HAP-1 (cell line): ENCODE data around the gene PTPRE.

Source experiments
- DNase-seq, 2 experiments: peaks; one replicate each; pipeline ENCODE4 v3.0.0-alpha.2; 2016 to 2020; ENCODE audit warnings: low spot score in 2 of 2
- H3K27me3 ChIP-seq: fragments of 250-450 bp; sonication (Bioruptor Pico); 2 replicates; pipeline ENCODE4 v1.5.1; 2020; ENCODE audit warnings: low read depth, mild to moderate bottlenecking, moderate library complexity
- H3K36me3 ChIP-seq: fragments of 250-450 bp; sonication (Bioruptor Pico); replicated peaks from 2 replicates; pipeline ENCODE4 v1.5.1; 2020; ENCODE audit warnings: mild to moderate bottlenecking
- H3K4me1 ChIP-seq: fragments of 250-450 bp; sonication (Bioruptor Pico); 2 replicates; pipeline ENCODE4 v1.5.1; 2020; ENCODE audit warnings: mild to moderate bottlenecking
- H3K4me3 ChIP-seq: fragments of 250-450 bp; sonication (Bioruptor Pico); 2 replicates; pipeline ENCODE4 v1.5.1; 2020; ENCODE audit warnings: mild to moderate bottlenecking, moderate library complexity
- H3K9me3 ChIP-seq: fragments of 250-450 bp; sonication (Bioruptor Pico); 2 replicates; pipeline ENCODE4 v1.5.1; 2020; ENCODE audit warnings: mild to moderate bottlenecking, moderate library complexity
- in situ Hi-C: fragments of 300-500 bp; cut with MboI; formaldehyde crosslinking; loops from 3 replicates; pipeline ENCODE4 v1.14.3; 2020; ENCODE audit warnings: low sequenced_read_pairs, inconsistent platforms, mixed read lengths

PTPRE gene, protein sequence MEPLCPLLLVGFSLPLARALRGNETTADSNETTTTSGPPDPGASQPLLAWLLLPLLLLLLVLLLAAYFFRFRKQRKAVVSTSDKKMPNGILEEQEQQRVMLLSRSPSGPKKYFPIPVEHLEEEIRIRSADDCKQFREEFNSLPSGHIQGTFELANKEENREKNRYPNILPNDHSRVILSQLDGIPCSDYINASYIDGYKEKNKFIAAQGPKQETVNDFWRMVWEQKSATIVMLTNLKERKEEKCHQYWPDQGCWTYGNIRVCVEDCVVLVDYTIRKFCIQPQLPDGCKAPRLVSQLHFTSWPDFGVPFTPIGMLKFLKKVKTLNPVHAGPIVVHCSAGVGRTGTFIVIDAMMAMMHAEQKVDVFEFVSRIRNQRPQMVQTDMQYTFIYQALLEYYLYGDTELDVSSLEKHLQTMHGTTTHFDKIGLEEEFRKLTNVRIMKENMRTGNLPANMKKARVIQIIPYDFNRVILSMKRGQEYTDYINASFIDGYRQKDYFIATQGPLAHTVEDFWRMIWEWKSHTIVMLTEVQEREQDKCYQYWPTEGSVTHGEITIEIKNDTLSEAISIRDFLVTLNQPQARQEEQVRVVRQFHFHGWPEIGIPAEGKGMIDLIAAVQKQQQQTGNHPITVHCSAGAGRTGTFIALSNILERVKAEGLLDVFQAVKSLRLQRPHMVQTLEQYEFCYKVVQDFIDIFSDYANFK

DNA sequence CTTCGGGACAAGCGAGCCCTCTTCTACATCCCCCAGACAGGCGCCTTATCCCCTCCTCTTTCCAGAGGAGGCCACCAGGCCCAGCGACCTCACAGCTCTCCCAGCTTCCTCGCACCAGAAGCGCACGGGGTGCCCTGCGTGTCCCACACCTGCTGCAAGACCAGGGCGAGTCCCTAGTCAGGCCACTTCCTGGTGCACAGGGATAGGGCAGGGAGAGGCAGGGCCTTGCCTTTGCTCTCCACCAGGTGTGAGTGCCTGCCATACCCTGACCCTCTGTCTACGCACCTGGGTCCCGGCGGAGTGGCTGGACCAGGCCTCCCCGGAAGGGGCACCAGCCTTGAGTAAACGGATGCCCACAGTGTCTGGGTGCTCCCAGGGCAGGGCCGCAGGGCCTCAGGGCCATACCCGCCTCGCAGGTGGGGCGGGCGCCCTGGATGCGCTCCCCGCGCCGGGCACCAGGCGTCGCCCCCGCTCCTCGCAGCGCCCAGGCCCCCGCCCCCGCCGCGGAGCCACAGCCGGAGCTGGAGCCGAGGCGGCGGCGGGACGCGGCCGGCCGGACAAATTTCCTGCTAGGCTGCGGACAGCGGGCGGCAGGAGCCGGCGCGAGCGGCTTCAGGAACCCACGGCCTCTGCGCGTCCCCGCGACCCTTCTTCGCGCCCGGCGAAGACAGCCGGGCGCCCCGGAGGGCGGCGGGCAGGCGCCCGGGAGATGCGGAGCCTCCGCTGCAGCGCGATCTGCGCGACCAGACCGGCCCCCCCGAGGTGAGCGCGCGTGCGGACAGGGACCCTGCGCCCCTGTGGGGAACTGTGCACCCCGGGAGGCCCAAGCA is at the start of gene PTPRE:
PTPRE (plus strand) TSS at position 556 of the 830 bp plus-strand sequence. CDS start 133,779 bp downstream, outside the sequence.
- in situ Hi-C loops = no loop called here
- DNase-seq = peak; percentile 54 to 78
- Histone ChIP-seq H3K4me3 (peak within 1 kb of the TSS; percentile 36), H3K9me3 (no peaks in the 10 kb centered on the region), H3K36me3 (no peaks in the 10 kb centered on the region), H3K4me1 (peaks cover 9% of the 10 kb centered on the region), H3K27me3 (no peaks in the 10 kb centered on the region)

DNA sequence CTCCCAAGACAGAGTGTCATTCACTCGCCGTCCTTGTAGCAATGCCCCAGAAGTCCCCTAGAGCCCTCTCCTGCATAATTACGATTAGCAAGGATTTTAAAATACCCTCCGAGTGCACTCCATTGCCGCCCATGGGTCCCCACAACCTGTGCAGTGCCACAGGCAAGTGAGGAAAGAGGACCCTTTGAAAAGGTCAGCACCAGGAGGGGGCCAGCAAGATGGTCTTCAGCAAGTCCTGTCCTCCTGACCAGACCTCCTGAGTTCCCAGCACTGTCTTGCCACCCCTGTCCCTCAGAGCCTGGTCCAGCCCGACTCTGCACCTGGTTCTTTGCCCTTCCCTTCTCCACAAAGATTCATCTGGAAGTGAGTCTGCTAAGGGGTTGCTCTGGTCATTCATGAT is 46.3 kb upstream of the PTPRE start:
- H3K4me3 ChIP-seq = no peak overlapping the region
- no peaks in the 10 kb centered on the region for H3K36me3 ChIP-seq
- in situ Hi-C loops = no loop called here
- H3K9me3 ChIP-seq = no peaks in the 10 kb centered on the region
- no peaks in the 10 kb centered on the region for H3K27me3 ChIP-seq
- H3K4me1 ChIP-seq = no peaks in the 10 kb centered on the region
- no peak for DNase-seq

- H3K4me1 ChIP-seq = no peaks in the 10 kb centered on the region
- in situ Hi-C loops = no loop called here
- no peak overlapping the region for H3K4me3 ChIP-seq
- H3K36me3 ChIP-seq = no peaks in the 10 kb centered on the region
- DNase-seq = peak in 1 of 2 experiments; percentile 33
- no peaks in the 10 kb centered on the region for H3K27me3 ChIP-seq
- H3K9me3 ChIP-seq = no peaks in the 10 kb centered on the region
Measured at GRCh38 chr10:127863231-127863825, 43.6 kb upstream of the PTPRE start.

DNA sequence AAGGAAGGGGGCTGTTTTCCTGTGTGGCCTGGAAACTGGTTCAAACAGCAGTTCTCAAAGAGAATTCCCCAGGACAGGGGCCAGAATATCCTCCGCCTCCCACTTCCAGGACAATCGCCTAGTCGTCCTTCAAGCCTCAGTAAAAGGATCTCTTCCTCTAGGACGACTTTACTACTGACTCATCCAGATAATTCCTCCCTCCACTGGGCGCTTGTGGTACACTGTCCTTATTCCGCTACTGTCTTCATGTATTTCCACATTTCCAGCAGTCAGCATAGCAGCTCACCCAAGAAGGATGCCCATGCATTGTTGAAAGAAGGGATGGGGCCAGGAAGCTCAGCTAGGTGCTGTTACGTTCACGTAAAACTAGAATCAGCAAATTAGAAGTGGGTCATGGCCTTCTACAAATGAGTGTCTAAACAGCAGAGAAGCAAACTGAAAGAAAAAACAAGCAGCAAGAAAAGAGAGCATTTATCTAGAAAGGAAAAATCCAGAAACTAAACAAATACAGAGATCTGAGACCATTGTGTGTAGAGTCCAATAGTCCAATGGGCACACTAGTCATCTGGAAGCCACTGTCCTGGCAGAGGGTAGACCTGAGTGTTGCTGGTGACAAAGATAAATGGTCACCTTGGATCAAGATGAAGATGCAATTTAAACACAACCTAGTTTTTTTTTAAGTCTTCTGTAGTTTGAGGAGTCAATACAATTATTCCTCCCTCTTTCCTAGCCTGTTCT is 40.5 kb upstream of the PTPRE start:
- Histone ChIP-seq H3K27me3 (no peaks in the 10 kb centered on the region), H3K4me3 (no peak overlapping the region), H3K36me3 (no peaks in the 10 kb centered on the region), H3K9me3 (no peaks in the 10 kb centered on the region), H3K4me1 (no peaks in the 10 kb centered on the region)
- DNase-seq = no peak
- in situ Hi-C loops = no loop called here

DNA sequence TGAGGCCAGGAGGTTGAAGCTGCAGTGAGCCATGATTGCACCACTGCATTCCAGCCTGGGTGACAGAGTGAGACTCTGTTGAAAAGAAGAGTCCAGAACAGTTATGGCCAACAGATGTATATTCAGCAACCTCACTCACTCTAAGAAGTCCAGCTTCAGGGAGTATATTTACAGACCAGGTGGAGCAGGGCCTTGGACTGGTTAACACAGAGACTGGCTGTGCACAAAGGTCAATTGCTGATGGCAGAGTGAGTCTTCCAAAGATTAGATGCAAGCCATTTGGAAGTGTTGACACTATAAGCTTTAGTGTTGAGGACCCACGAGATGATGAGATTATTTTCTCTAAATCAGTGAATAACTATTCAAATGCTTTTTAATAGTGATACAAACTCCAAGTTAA is 39.1 kb upstream of the PTPRE start:
- DNase-seq = no peak
- Histone ChIP-seq H3K27me3 (no peaks in the 10 kb centered on the region), H3K4me1 (no peaks in the 10 kb centered on the region), H3K4me3 (no peak overlapping the region), H3K9me3 (no peaks in the 10 kb centered on the region), H3K36me3 (no peaks in the 10 kb centered on the region)
- in situ Hi-C loops = no loop called here

GRCh38 chr10:127869329-127869728 is 37.6 kb upstream of the PTPRE start:
- H3K4me1 ChIP-seq = no peaks in the 10 kb centered on the region
- DNase-seq = no peak
- in situ Hi-C loops = no loop called here
- H3K4me3 ChIP-seq = no peak overlapping the region
- no peaks in the 10 kb centered on the region for H3K36me3 ChIP-seq
- no peaks in the 10 kb centered on the region for H3K9me3 ChIP-seq
- no peaks in the 10 kb centered on the region for H3K27me3 ChIP-seq

- no peaks in the 10 kb centered on the region for H3K36me3 ChIP-seq
- no peaks in the 10 kb centered on the region for H3K9me3 ChIP-seq
- no peak for DNase-seq
- H3K4me3 ChIP-seq = no peak overlapping the region
- H3K27me3 ChIP-seq = no peaks in the 10 kb centered on the region
- in situ Hi-C loops = no loop called here
- no peaks in the 10 kb centered on the region for H3K4me1 ChIP-seq
Measured at GRCh38 chr10:127871631-127872010, 35.3 kb upstream of the PTPRE start.

DNA sequence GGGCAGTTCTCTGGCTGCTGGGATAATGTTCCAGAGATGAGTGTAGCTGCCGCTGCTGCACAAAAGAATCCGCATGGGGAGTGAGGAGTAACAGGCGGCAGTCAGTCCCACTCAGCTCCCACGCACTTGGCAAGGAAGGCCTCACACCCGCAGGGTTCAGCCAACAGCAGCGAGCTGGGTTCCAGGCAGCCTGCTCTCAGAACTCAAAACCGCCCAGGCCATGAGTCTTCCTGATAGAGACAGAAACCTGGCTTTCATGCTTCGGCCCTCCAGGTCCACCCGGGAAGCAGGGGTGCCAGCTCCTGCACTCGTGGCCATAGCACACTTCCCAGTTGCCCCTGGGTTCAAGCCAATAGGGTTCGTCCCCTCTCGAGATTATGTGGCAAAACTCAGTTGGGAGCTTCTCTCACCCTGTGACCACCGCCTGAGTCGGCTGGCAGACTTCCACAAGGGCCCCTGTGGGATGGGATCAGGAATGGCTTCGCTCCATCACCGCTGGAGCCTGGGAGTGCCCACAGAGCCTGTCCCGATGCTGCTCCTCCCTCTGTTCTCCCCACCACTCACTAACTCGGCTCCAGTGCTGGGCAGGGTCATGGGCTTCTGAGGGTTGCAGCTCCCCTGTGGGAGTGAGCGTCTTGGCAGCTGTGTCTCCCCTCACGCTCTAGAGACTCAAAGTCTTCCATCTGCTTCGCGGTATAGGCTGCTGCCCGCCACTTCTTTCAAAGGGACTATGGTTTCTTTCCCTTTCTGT is 34.7 kb upstream of the PTPRE start:
- Histone ChIP-seq H3K9me3 (no peaks in the 10 kb centered on the region), H3K27me3 (no peaks in the 10 kb centered on the region), H3K4me3 (no peak overlapping the region), H3K4me1 (no peaks in the 10 kb centered on the region), H3K36me3 (no peaks in the 10 kb centered on the region)
- in situ Hi-C loops = no loop called here
- DNase-seq = no peak

DNA sequence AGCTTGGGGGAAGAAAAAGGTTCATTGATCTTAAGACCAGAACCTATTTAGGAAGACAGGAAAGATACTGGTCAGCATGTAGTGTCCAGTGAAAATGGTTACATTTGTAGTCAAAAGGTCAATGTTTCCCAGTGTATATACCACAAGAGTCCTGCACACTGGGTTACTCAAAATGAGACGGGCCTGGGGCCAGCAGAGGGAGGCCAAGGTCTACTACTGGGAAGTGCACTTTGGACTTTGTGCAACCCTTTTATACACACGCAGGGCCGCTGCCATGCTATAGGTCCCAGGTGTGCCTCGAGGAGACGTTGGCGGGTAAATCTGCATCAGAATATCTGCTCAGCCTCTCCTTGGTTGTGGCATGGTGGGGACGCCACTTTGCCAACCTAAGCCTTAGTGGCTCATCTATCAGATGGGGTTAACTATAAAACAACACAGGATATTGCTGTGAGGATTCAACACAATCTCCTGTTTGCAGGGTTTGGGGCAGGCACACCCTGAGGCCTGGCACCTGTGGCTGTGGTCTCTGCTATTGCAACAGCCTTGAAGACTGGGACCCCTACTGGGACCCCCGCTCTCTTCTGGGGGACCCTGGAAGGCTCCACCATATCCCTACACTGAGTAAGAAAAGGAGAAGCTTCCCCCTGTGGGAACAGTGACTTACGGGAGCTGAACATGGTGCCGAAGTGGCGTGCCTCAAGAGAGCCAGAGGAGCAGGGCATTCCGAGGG is 33.9 kb upstream of the PTPRE start:
- no peaks in the 10 kb centered on the region for H3K36me3 ChIP-seq
- H3K4me3 ChIP-seq = no peak overlapping the region
- in situ Hi-C loops = no loop called here
- H3K4me1 ChIP-seq = no peaks in the 10 kb centered on the region
- DNase-seq = no peak
- no peaks in the 10 kb centered on the region for H3K9me3 ChIP-seq
- no peaks in the 10 kb centered on the region for H3K27me3 ChIP-seq

DNA sequence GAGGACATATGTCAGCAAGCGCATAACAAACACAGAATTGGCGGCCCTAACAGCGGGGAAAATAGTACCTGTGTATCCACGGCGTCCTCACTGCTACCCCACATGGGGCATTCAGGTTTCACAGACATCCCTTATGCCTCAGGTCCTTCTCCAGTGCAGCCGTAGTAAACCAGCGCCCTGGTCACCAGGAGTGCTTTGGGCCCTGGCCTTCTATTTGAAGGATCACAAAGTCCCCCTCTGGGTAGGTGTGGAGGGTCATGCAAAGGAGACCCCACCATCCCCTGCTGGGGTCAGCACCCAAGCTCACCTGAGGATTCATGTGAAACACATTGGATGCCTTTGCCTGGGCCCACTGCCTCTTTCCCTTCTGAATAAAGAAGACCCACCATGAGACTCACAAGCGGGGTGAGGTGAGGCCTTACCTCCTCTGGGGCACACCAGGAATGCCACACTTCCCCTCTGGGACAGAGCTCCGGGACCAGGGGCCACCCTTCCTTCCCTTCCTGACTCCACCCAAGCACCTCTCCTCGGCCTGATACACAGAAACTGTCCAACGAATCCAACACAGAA is 32.9 kb upstream of the PTPRE start:
- no peaks in the 10 kb centered on the region for H3K4me1 ChIP-seq

DNA sequence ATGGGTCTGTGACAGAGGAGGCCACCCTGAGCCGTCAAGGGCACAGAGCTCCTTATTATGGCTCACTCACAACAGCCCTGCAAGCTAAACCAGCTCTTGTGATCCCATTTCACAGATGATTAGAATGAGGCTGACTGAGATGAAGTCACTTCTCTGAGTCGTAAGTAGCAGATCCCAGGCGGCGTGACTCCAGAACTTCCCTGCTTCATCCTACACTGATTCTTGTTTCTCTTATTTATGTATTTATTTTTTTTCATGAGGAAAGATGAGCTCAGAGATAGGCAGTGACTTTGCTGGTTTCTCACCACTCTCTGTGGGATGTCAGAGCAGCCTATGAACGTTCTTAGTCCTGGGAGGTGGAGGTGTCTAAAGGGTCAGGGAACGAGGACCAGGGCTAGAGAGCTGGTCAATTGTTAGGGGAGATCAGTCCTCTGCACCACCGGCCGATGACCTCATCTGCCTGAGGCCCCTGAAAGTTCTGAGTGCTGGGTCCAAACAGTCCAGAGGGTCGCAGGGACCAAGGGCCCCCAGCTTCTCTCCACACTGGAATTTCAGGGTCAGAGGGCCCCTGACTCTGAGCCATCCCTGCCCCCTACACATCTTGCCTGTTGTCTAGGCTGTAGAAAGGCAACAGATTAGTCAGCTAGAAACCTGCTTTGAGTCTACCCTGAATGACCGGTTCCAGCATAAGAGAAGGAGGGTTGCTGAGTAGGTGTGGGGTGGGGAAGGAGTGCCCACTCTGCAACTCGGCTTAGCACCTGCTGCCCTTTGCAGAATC is 32.0 kb upstream of the PTPRE start:
- in situ Hi-C loops = no loop called here
- DNase-seq = no peak
- Histone ChIP-seq H3K36me3 (no peaks in the 10 kb centered on the region), H3K9me3 (no peaks in the 10 kb centered on the region), H3K4me1 (no peaks in the 10 kb centered on the region), H3K27me3 (no peaks in the 10 kb centered on the region), H3K4me3 (no peak overlapping the region)

More for the DNA sequence above, 32.9 kb upstream of the PTPRE start:
- DNase-seq = no peak
- Histone ChIP-seq H3K4me3 (no peak overlapping the region), H3K27me3 (no peaks in the 10 kb centered on the region), H3K9me3 (no peaks in the 10 kb centered on the region), H3K36me3 (no peaks in the 10 kb centered on the region)
- in situ Hi-C loops = no loop called here
